Tibial artery (tissue), 4 donors: ENCODE data around the gene CHST6.
A peak's percentile ranks its signal among the peaks of the same experiment; 100 is the strongest.

Experiments
- DNase-seq, 2 donors: peaks; one replicate each; pipeline ENCODE4 v3.0.0-alpha.2; 2019
- H3K27ac ChIP-seq, 2 donors: fragments of 200-600 bp; sonication (generic) in 1 of 2; 1 replicate in 1 of 2; 2 replicates in 1 of 2; pipeline ENCODE4 v1.5.1; 2018 to 2019; ENCODE audit warnings: mild to moderate bottlenecking in 1 of 2
- H3K27me3 ChIP-seq, 2 donors: fragments of 200-600 bp; sonication (generic) in 1 of 2; one replicate each; pipeline versions ENCODE4 v1.5.1 to v1.6.0; 2016 to 2019
- H3K36me3 ChIP-seq, 3 donors: fragments of 200-600 bp; sonication (generic) in 2 of 3; one replicate each; pipeline ENCODE4 v1.5.1; 2016 to 2019; ENCODE audit warnings: mild to moderate bottlenecking in 2 of 3
- H3K4me1 ChIP-seq, 4 donors: fragments of 200-600 bp; sonication (generic) in 2 of 4; 1 replicate in 3 of 4; 2 replicates in 1 of 4; pipeline ENCODE4 v1.5.1; 2016 to 2019
- H3K4me3 ChIP-seq, 2 donors: fragments of 200-600 bp; sonication (generic) in 1 of 2; 1 replicate in 1 of 2; 2 replicates in 1 of 2; pipeline ENCODE4 v1.5.1; 2018 to 2019; ENCODE audit warnings: mild to moderate bottlenecking in 2 of 2
- H3K9me3 ChIP-seq, 3 donors: fragments of 200-600 bp; sonication (generic) in 1 of 3; one replicate each; pipeline ENCODE4 v1.5.1; 2016 to 2019
- intact Hi-C: fragments of 100-400 bp; cut with DNase I; formaldehyde crosslinking; loops from one replicate; pipeline ENCODE4 v1.15.0; 2023; ENCODE audit warnings: low total_unique reads
- TF ChIP-seq, protein P1 (sequence below), 2 experiments: fragments of 200-600 bp in 1 of 2; fragments of 450-650 bp in 1 of 2; IDR thresholded peaks; one replicate each; pipeline ENCODE4 v1.5.1; 2017 to 2019; ENCODE audit warnings: antibody characterized with exemption in 2 of 2, mild to moderate bottlenecking in 1 of 2, moderate library complexity in 1 of 2

Gene CHST6

DNA sequence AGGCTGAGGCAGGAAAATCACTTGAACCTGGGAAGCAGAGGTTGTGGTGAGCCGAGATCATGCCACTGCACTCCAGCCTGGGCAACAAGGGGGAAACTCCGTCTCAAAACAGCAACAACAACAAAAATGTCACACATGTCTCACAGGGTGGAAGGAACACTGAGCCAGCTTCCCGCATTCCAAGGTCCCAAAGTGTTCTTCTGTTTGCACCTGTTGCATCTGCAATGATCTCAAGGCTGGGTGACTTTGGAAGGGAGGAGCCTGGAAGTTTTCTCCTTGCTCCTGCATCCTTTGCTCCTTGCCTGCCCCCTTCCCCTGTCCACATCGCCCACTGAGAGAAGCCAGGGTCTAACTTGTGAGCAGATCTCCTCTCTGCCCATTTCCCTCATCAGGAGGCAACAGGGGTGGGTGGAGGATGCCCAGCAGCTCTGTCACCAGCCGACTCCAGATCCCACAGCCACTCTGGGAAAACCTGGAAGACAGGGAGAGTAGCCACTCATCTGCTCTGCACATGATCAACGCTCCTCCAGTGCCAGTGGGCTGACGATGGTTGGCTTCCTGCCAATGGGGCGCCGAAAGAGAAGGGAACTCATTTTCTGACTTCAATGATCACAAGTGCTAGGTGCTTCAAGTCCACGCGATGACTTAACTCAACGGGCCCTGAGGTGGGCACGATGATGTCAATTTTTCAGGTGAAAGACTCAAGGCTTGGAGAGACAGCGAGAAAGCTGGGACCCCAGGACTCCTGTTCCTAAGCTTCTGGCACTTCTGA is 12.6 kb downstream of the CHST6 start:
- Histone ChIP-seq H3K27me3 (no peaks in the 10 kb centered on the region), H3K27ac (no peak overlapping the region), H3K4me3 (no peak overlapping the region), H3K36me3 (no peaks in the 10 kb centered on the region), H3K4me1 (no peaks in the 10 kb centered on the region), H3K9me3 (no peaks in the 10 kb centered on the region)
- intact Hi-C loops = no loop called here
- no peak for DNase-seq
- TF ChIP-seq, protein P1, sequence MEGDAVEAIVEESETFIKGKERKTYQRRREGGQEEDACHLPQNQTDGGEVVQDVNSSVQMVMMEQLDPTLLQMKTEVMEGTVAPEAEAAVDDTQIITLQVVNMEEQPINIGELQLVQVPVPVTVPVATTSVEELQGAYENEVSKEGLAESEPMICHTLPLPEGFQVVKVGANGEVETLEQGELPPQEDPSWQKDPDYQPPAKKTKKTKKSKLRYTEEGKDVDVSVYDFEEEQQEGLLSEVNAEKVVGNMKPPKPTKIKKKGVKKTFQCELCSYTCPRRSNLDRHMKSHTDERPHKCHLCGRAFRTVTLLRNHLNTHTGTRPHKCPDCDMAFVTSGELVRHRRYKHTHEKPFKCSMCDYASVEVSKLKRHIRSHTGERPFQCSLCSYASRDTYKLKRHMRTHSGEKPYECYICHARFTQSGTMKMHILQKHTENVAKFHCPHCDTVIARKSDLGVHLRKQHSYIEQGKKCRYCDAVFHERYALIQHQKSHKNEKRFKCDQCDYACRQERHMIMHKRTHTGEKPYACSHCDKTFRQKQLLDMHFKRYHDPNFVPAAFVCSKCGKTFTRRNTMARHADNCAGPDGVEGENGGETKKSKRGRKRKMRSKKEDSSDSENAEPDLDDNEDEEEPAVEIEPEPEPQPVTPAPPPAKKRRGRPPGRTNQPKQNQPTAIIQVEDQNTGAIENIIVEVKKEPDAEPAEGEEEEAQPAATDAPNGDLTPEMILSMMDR (IDR thresholded peaks at IDR 0.05) = no peak

DNA sequence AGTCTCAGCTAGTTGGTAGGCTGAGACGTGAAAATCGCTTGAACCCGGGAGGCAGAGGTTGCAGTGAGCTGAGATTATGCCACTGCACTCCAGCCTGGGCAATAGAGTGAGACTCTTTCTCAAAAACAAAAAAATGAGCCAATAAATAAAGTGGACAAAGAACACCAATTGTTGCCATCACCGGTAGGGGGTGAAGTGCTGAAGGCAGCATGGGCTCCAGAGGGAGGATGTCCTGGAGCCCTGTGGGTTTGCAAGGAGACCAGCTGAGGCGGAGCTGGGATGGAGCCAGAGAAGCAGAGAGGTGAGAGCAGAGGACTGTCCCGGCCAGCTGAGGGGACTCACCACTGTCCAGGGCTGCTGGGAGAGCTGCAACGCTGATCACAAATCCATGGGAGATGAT is 13.8 kb downstream of the CHST6 start:
- no peaks in the 10 kb centered on the region for H3K27me3 ChIP-seq
- H3K27ac ChIP-seq = no peak overlapping the region
- TF ChIP-seq, protein P1 (IDR thresholded peaks at IDR 0.05) = no peak
- H3K4me1 ChIP-seq = no peaks in the 10 kb centered on the region
- H3K4me3 ChIP-seq = no peak overlapping the region
- intact Hi-C loops = no loop called here
- H3K9me3 ChIP-seq = no peaks in the 10 kb centered on the region
- DNase-seq = peak in 1 of 2 donors; percentile 51
- no peaks in the 10 kb centered on the region for H3K36me3 ChIP-seq

DNA sequence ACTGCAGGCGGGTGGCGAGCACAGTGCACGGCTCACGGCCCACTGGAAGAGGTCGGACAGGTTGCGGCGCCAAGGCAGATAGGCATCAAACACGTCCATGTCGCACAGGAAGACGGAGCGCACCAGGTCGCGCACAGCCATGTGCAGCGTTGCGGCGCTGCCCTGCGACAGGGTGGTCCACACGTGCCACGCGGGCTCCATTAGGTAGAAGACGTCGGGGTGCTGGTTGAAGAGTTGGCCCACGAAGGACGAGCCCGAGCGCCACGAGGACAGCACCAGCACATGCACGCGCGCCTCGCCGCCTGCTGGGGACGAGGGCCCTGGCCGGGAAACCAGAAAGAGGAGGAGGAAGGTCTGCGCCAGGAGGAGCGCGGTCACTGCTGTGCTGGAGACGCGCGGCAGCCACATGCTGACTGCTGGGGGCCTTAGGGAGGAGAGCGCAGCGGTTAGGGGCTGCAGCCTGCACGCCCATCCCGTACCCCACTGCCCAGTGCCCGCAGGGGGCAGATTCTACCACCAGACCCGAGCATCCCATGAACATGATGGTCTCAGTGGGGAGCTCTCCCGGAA is 15.7 kb downstream of the CHST6 start:
- DNase-seq = no peak
- TF ChIP-seq, protein P1 (IDR thresholded peaks at IDR 0.05) = no peak
- no peak overlapping the region for H3K4me3 ChIP-seq
- H3K4me1 ChIP-seq = no peaks in the 10 kb centered on the region
- no peaks in the 10 kb centered on the region for H3K36me3 ChIP-seq
- no peak overlapping the region for H3K27ac ChIP-seq
- no peaks in the 10 kb centered on the region for H3K27me3 ChIP-seq
- H3K9me3 ChIP-seq = no peaks in the 10 kb centered on the region
- intact Hi-C loops = loop anchor here (5.0 kb wide), 1 partner anchor 283 kb away; no protein-coding TSS in a partner anchor

DNA sequence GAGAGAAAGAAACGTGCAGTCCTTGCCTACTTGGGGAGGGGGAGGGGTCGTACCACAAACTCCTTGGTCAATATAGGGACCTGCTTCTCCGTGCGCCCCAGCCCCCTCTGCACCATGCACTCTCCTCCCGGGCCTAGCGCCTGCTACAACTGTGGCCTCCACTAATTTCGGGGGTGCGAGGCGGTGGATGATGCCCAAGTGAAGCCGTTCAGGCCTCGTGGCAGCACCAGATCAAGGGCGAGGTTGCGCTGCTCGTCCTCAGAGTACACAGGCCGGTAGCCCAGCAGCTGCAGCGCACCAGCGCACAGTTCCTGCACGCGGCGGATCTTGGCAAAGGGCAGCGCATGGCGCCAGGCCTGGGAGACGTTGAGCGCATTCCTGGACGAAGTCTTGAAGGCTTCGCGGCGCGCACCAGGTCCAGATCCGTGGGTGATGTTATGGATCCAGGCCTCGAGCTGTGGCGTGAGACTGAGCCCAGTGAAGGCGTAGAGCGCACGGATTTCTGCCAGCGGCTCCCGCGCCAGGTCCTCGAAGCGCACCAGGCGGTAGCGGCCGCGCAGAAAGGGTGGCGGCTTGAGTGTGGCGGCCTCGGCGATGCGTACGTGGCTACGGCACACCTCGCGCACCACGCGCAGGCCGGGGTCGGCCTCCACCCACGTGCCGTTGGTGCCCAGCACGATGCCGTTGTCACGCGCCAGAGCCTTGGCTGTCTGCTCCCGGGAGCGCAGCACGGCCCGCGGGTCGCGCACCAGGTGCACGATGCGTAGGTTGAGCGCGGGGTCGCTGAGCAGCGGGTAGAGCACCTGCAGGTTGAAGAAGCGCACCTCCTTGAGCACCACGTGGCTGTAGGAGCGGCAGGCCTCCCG is 16.5 kb downstream of the CHST6 start:
- DNase-seq = no peak

More for the DNA sequence above, 16.5 kb downstream of the CHST6 start:
- Histone ChIP-seq H3K27ac (no peak overlapping the region), H3K36me3 (no peaks in the 10 kb centered on the region), H3K27me3 (no peaks in the 10 kb centered on the region), H3K4me1 (no peaks in the 10 kb centered on the region), H3K9me3 (no peaks in the 10 kb centered on the region), H3K4me3 (no peak overlapping the region)
- TF ChIP-seq, protein P1 (IDR thresholded peaks at IDR 0.05) = no peak
- intact Hi-C loops = loop anchor here (5.0 kb wide), 1 partner anchor 284 kb away; no protein-coding TSS in a partner anchor
